ENCODE data around the gene TIMP2.
A peak's percentile ranks its signal among the peaks of the same experiment; 100 is the strongest.

Gene TIMP2

GRCh38 chr17:78924481-78925151, 571 bp downstream of the TIMP2 start:
- peaks cover 4% of the 10 kb centered on the region for H3K36me3 ChIP-seq (ENCODE audit: insufficient read depth, low read length)
- H3K4me3 ChIP-seq (ENCODE audit: low read depth in 1 of 2, low read length in 2 of 2) = peak overlapping the region; percentile 79 to 83
- peak overlapping the region; percentile 97 for H3K27ac ChIP-seq (ENCODE audit: low read depth, low read length)
- H3K4me1 ChIP-seq (ENCODE audit: insufficient read depth, low read length) = peaks cover 45% of the 10 kb centered on the region
- H3K9me3 ChIP-seq (ENCODE audit: low read length) = no peaks in the 10 kb centered on the region
- H3K9ac ChIP-seq (ENCODE audit: low read length) = peak overlapping the region; percentile 86
- no peaks in the 10 kb centered on the region for H3K27me3 ChIP-seq (ENCODE audit: control insufficient read depth in 1 of 2, insufficient read depth in 2 of 2, low read length in 2 of 2)

GRCh38 chr17:78923660-78924453, 1.3 kb downstream of the TIMP2 start:
- no peaks in the 10 kb centered on the region for H3K9me3 ChIP-seq (ENCODE audit: low read length)
- H3K27ac ChIP-seq (ENCODE audit: low read depth, low read length) = peak overlapping the region; percentile 97
- H3K27me3 ChIP-seq (ENCODE audit: control insufficient read depth in 1 of 2, insufficient read depth in 2 of 2, low read length in 2 of 2) = no peaks in the 10 kb centered on the region
- H3K4me3 ChIP-seq (ENCODE audit: low read depth in 1 of 2, low read length in 2 of 2) = peak overlapping the region; percentile 79 to 83
- H3K9ac ChIP-seq (ENCODE audit: low read length) = peak overlapping the region; percentile 86
- peaks cover 4% of the 10 kb centered on the region for H3K36me3 ChIP-seq (ENCODE audit: insufficient read depth, low read length)
- peaks cover 52% of the 10 kb centered on the region for H3K4me1 ChIP-seq (ENCODE audit: insufficient read depth, low read length)

GRCh38 chr17:78922816-78923498, 2.2 kb downstream of the TIMP2 start:
- Histone ChIP-seq H3K27me3 (ENCODE audit: control insufficient read depth in 1 of 2, insufficient read depth in 2 of 2, low read length in 2 of 2) (no peaks in the 10 kb centered on the region), H3K36me3 (ENCODE audit: insufficient read depth, low read length) (peaks cover 4% of the 10 kb centered on the region), H3K4me1 (ENCODE audit: insufficient read depth, low read length) (peaks cover 60% of the 10 kb centered on the region), H3K4me3 (ENCODE audit: low read depth in 1 of 2, low read length in 2 of 2) (peak overlapping the region; percentile 0 to 79), H3K27ac (ENCODE audit: low read depth, low read length) (peak overlapping the region; percentile 97), H3K9ac (ENCODE audit: low read length) (peak overlapping the region; percentile 86), H3K9me3 (ENCODE audit: low read length) (no peaks in the 10 kb centered on the region)

- H3K4me3 ChIP-seq (ENCODE audit: low read depth in 1 of 2, low read length in 2 of 2) = peak overlapping the region in 1 of 2 donors; percentile 43
- peak overlapping the region; percentile 21 for H3K9ac ChIP-seq (ENCODE audit: low read length)
- peaks cover 4% of the 10 kb centered on the region for H3K36me3 ChIP-seq (ENCODE audit: insufficient read depth, low read length)
- H3K27me3 ChIP-seq (ENCODE audit: control insufficient read depth in 1 of 2, insufficient read depth in 2 of 2, low read length in 2 of 2) = no peaks in the 10 kb centered on the region
- H3K27ac ChIP-seq (ENCODE audit: low read depth, low read length) = peak overlapping the region; percentile 87
- peaks cover 71% of the 10 kb centered on the region for H3K4me1 ChIP-seq (ENCODE audit: insufficient read depth, low read length)
- H3K9me3 ChIP-seq (ENCODE audit: low read length) = no peaks in the 10 kb centered on the region
Measured at GRCh38 chr17:78921437-78921971, 3.7 kb downstream of the TIMP2 start.

GRCh38 chr17:78920528-78920927, 4.7 kb downstream of the TIMP2 start:
- Histone ChIP-seq H3K9me3 (ENCODE audit: low read length) (no peaks in the 10 kb centered on the region), H3K36me3 (ENCODE audit: insufficient read depth, low read length) (peaks cover 4% of the 10 kb centered on the region), H3K27ac (ENCODE audit: low read depth, low read length) (peak overlapping the region; percentile 87), H3K4me3 (ENCODE audit: low read depth in 1 of 2, low read length in 2 of 2) (peak overlapping the region in 1 of 2 donors; percentile 32), H3K4me1 (ENCODE audit: insufficient read depth, low read length) (peaks cover 76% of the 10 kb centered on the region), H3K9ac (ENCODE audit: low read length) (peak overlapping the region; percentile 21), H3K27me3 (ENCODE audit: control insufficient read depth in 1 of 2, insufficient read depth in 2 of 2, low read length in 2 of 2) (no peaks in the 10 kb centered on the region)

GRCh38 chr17:78919861-78920450, 5.2 kb downstream of the TIMP2 start:
- H3K9ac ChIP-seq (ENCODE audit: low read length) = no peak overlapping the region
- H3K36me3 ChIP-seq (ENCODE audit: insufficient read depth, low read length) = peaks cover 4% of the 10 kb centered on the region
- no peaks in the 10 kb centered on the region for H3K27me3 ChIP-seq (ENCODE audit: control insufficient read depth in 1 of 2, insufficient read depth in 2 of 2, low read length in 2 of 2)
- H3K4me3 ChIP-seq (ENCODE audit: low read depth in 1 of 2, low read length in 2 of 2) = peak overlapping the region in 1 of 2 donors; percentile 32
- peaks cover 78% of the 10 kb centered on the region for H3K4me1 ChIP-seq (ENCODE audit: insufficient read depth, low read length)
- H3K9me3 ChIP-seq (ENCODE audit: low read length) = no peaks in the 10 kb centered on the region
- peak overlapping the region; percentile 87 for H3K27ac ChIP-seq (ENCODE audit: low read depth, low read length)

- H3K4me1 ChIP-seq (ENCODE audit: insufficient read depth, low read length) = peaks cover 78% of the 10 kb centered on the region
- H3K9me3 ChIP-seq (ENCODE audit: low read length) = no peaks in the 10 kb centered on the region
- no peaks in the 10 kb centered on the region for H3K27me3 ChIP-seq (ENCODE audit: control insufficient read depth in 1 of 2, insufficient read depth in 2 of 2, low read length in 2 of 2)
- H3K4me3 ChIP-seq (ENCODE audit: low read depth in 1 of 2, low read length in 2 of 2) = peak overlapping the region in 1 of 2 donors; percentile 23
- no peak overlapping the region for H3K9ac ChIP-seq (ENCODE audit: low read length)
- peak overlapping the region; percentile 56 for H3K27ac ChIP-seq (ENCODE audit: low read depth, low read length)
- H3K36me3 ChIP-seq (ENCODE audit: insufficient read depth, low read length) = peaks cover 4% of the 10 kb centered on the region
Measured at GRCh38 chr17:78918979-78919378, 6.2 kb downstream of the TIMP2 start.

- Histone ChIP-seq H3K9me3 (ENCODE audit: low read length) (no peaks in the 10 kb centered on the region), H3K27me3 (ENCODE audit: control insufficient read depth in 1 of 2, insufficient read depth in 2 of 2, low read length in 2 of 2) (no peaks in the 10 kb centered on the region), H3K9ac (ENCODE audit: low read length) (peak overlapping the region; percentile 15), H3K4me1 (ENCODE audit: insufficient read depth, low read length) (peaks cover 69% of the 10 kb centered on the region), H3K4me3 (ENCODE audit: low read depth in 1 of 2, low read length in 2 of 2) (peak overlapping the region in 1 of 2 donors; percentile 18), H3K27ac (ENCODE audit: low read depth, low read length) (peak overlapping the region; percentile 57), H3K36me3 (ENCODE audit: insufficient read depth, low read length) (peaks cover 4% of the 10 kb centered on the region)
Measured at GRCh38 chr17:78917451-78918275, 7.5 kb downstream of the TIMP2 start.

- no peaks in the 10 kb centered on the region for H3K9me3 ChIP-seq (ENCODE audit: low read length)
- H3K9ac ChIP-seq (ENCODE audit: low read length) = peak overlapping the region; percentile 33
- no peaks in the 10 kb centered on the region for H3K27me3 ChIP-seq (ENCODE audit: control insufficient read depth in 1 of 2, insufficient read depth in 2 of 2, low read length in 2 of 2)
- H3K4me3 ChIP-seq (ENCODE audit: low read depth in 1 of 2, low read length in 2 of 2) = peak overlapping the region in 1 of 2 donors; percentile 41
- H3K36me3 ChIP-seq (ENCODE audit: insufficient read depth, low read length) = peaks cover 2% of the 10 kb centered on the region
- peaks cover 53% of the 10 kb centered on the region for H3K4me1 ChIP-seq (ENCODE audit: insufficient read depth, low read length)
- peak overlapping the region; percentile 60 for H3K27ac ChIP-seq (ENCODE audit: low read depth, low read length)
Measured at GRCh38 chr17:78915872-78916632, 9.1 kb downstream of the TIMP2 start.

GRCh38 chr17:78913115-78913514, 12.1 kb downstream of the TIMP2 start:
- H3K4me1 ChIP-seq (ENCODE audit: insufficient read depth, low read length) = peaks cover 43% of the 10 kb centered on the region
- no peak overlapping the region for H3K9ac ChIP-seq (ENCODE audit: low read length)
- H3K27me3 ChIP-seq (ENCODE audit: control insufficient read depth in 1 of 2, insufficient read depth in 2 of 2, low read length in 2 of 2) = no peaks in the 10 kb centered on the region
- H3K36me3 ChIP-seq (ENCODE audit: insufficient read depth, low read length) = no peaks in the 10 kb centered on the region
- no peak overlapping the region for H3K4me3 ChIP-seq (ENCODE audit: low read depth in 1 of 2, low read length in 2 of 2)
- H3K27ac ChIP-seq (ENCODE audit: low read depth, low read length) = no peak overlapping the region
- H3K9me3 ChIP-seq (ENCODE audit: low read length) = no peaks in the 10 kb centered on the region

All from muscle layer of colon (tissue), 2 donors.